Activated effector memory CD4-positive, alpha-beta T cell treated with Interleukin-2 at 50 U/mL for 16 hours (primary cell): ENCODE results near the gene MACROD1.

Source experiments
- DNase-seq: peaks from one replicate; pipeline ENCODE4 v3.0.0-alpha.2; 2020

MACROD1 gene

GRCh38 chr11:64128255-64129006 lies 37.5 kb downstream of the MACROD1 start:
- no peak for DNase-seq

- no peak for DNase-seq
These were observed 38.4 kb downstream of the MACROD1 start for GRCh38 chr11:64127267-64128072.

GRCh38 chr11:64126796-64127195 lies 39.1 kb downstream of the MACROD1 start:
- DNase-seq: no peak

GRCh38 chr11:64126371-64126770 lies 39.5 kb downstream of the MACROD1 start:
- no peak for DNase-seq

GRCh38 chr11:64125676-64126075 lies 40.2 kb downstream of the MACROD1 start:
- no peak for DNase-seq

GRCh38 chr11:64124147-64124546 lies 41.8 kb downstream of the MACROD1 start:
- no peak for DNase-seq

DNA sequence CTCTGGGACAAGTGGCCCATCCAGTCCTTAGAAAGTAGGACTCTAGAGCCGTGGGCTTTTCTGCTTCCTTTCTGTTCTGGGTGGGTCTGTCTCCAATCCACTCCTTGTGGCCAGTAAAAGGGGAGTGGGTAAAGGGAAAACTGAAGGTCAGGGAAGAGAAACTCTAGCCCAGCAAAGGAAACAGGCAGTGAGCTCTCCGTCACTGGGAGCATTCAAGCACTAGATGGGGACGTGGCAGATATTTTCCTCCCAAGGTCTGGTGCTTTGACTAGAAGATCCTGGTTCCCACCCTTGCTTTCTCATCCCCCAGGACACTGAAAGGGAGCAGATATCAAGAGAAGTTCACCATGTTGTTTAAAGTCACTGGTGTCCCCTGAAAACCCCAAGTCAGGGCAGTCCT lies 42.2 kb downstream of the MACROD1 start:
- DNase-seq: no peak

GRCh38 chr11:64122411-64123410 lies 43.2 kb downstream of the MACROD1 start:
- no peak for DNase-seq

- DNase-seq: no peak
These were observed 44.1 kb downstream of the MACROD1 start for GRCh38 chr11:64121663-64122410.

- DNase-seq: no peak
These were observed 44.9 kb downstream of the MACROD1 start for GRCh38 chr11:64120951-64121569.

- no peak for DNase-seq
These were observed 46.2 kb downstream of the MACROD1 start for GRCh38 chr11:64119700-64120099.

DNA sequence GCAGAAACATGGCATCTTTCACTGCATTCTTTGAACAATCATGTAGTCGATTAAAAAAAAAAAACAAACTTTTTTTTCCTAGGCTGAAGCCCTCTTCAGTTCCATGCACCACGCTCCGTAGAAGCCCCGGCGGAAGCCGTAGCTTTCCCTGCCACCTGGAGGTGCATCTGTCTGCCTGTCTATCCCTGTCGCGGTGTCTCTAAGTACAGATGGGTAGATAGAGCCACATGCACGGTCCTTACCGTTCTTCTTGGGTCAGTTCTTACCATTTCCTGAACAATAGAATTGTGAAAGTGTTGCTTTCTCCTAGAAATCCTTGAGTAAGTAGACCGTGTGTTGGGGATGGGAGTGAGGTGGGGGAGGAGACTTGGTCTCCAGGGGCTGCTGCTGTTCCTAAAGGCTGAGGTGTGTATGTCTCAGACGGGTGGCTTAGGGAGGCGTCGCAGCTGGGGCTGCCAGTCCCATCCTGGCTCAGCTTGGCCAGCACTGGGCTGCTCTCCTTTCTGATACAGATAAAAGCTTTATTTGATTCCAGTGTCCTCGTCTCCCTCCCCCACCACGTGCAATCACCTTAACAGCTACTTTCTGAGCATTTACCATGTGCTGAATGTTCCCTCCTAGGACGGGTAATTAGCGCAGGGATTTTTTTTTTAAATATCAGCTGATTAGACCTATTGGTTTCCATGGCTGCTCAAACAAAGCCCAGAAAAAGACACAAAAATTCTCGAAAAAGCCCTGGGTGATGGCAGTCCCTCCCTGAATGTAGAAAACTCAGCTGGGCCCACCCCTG lies 46.8 kb downstream of the MACROD1 start:
- DNase-seq: no peak

GRCh38 chr11:64117763-64118459 lies 48.0 kb downstream of the MACROD1 start:
- DNase-seq: no peak

- no peak for DNase-seq
These were observed 50.1 kb downstream of the MACROD1 start for GRCh38 chr11:64115531-64116522.

- DNase-seq: no peak
These were observed 51.7 kb downstream of the MACROD1 start for GRCh38 chr11:64114231-64114630.

GRCh38 chr11:64113462-64113780 lies 52.5 kb downstream of the MACROD1 start:
- DNase-seq: no peak

- no peak for DNase-seq
These were observed 53.0 kb downstream of the MACROD1 start for GRCh38 chr11:64112771-64113461.
